IMR-90 (cell line): ENCODE measurements around the gene HDAC10. TPM values are rescaled to one million over a fixed set of nuclear protein-coding genes. Genes with fewer than 3 reads are reported as not detected.
A peak's percentile ranks its signal among the peaks of the same experiment; 100 is the strongest.

Experiments used
- ATAC-seq: fragments of 200-7000 bp; cut with Tn5 transposase; 2 replicates; pipeline ENCODE4 v1.9.1; 2020; ENCODE audit warnings: low read depth, mild to moderate bottlenecking, moderate library complexity
- BruUV-seq: library from RNA; stranded (reverse); fragments of 400-500 nt; replicated peaks from 2 replicates; lab custom pipeline; 2021; lab: Mats Ljungman, UMichigan
- CTCF ChIA-PET: fragments of 300-600 bp; formaldehyde crosslinking; extraction: SDS; loops from one replicate; lab custom pipeline; 2021; ENCODE audit warnings: antibody characterized with exemption; lab: Yijun Ruan, JAX
- POLR2A ChIA-PET: fragments of 300-600 bp; sonication (Branson Sonifier 250); formaldehyde crosslinking; loops from one replicate; lab custom pipeline; 2022; ENCODE audit warnings: antibody characterized with exemption; ENCODE audit not compliant: unreplicated experiment; lab: Charles Lee
- DNase-seq: peaks from one replicate; pipeline ENCODE4 v3.0.0; 2013
- H2AFZ ChIP-seq: replicated peaks from 2 replicates; pipeline ENCODE3; 2013; ENCODE audit warnings: low read length, mild to moderate bottlenecking; ENCODE audit not compliant: poor library complexity
- H2AK5ac ChIP-seq: 2 replicates; pipeline ENCODE4 v1.6.1; 2013; ENCODE audit warnings: low read depth, low read length, inconsistent platforms
- H2AK9ac ChIP-seq: replicated peaks from 2 replicates; pipeline ENCODE3; 2013; ENCODE audit warnings: mild to moderate bottlenecking, low read depth, low read length, moderate library complexity; ENCODE audit not compliant: poor library complexity
- H2BK120ac ChIP-seq: 2 replicates; pipeline ENCODE4 v1.6.1; 2013; ENCODE audit warnings: low read depth, low read length, inconsistent platforms
- H2BK15ac ChIP-seq: 3 replicates; pipeline ENCODE4 v1.6.1; 2013; ENCODE audit warnings: low read depth, low read length, inconsistent platforms
- H2BK20ac ChIP-seq: 2 replicates; pipeline ENCODE4 v1.6.1; 2013; ENCODE audit warnings: low read depth, mild to moderate bottlenecking, inconsistent platforms, low read length, moderate library complexity
- H2BK5ac ChIP-seq: 2 replicates; pipeline ENCODE4 v1.6.1; 2013; ENCODE audit warnings: mild to moderate bottlenecking, low read depth, low read length, inconsistent platforms; ENCODE audit not compliant: poor library complexity, severe bottlenecking
- H3K14ac ChIP-seq: replicated peaks from 2 replicates; pipeline ENCODE4 v1.6.1; 2013; ENCODE audit warnings: low read depth, low read length, inconsistent platforms
- H3K18ac ChIP-seq: 2 replicates; pipeline ENCODE4 v1.6.1; 2013; ENCODE audit warnings: low read depth, low read length, control low read depth
- H3K23ac ChIP-seq: 2 replicates; pipeline ENCODE4 v1.6.1; 2013; ENCODE audit warnings: low read depth, low read length, inconsistent platforms
- H3K27ac ChIP-seq: 2 replicates; pipeline ENCODE4 v1.5.1; 2013; ENCODE audit warnings: mild to moderate bottlenecking, control low read depth, low read length; ENCODE audit not compliant: insufficient read depth
- H3K27me3 ChIP-seq: 2 replicates; pipeline ENCODE4 v1.6.1; 2013; ENCODE audit warnings: low read length; ENCODE audit not compliant: control insufficient read depth, insufficient read depth
- H3K36me3 ChIP-seq: 2 replicates; pipeline ENCODE4 v1.6.1; 2013; ENCODE audit warnings: low read length, mixed read lengths; ENCODE audit not compliant: control insufficient read depth, insufficient read depth
- H3K4ac ChIP-seq: 2 replicates; pipeline ENCODE4 v1.6.1; 2013; ENCODE audit warnings: low read depth, low read length, inconsistent platforms
- H3K4me1 ChIP-seq: 2 replicates; pipeline ENCODE4 v1.6.1; 2013; ENCODE audit warnings: low read length, mixed read lengths; ENCODE audit not compliant: control insufficient read depth, insufficient read depth
- H3K4me2 ChIP-seq: 2 replicates; pipeline ENCODE4 v1.6.1; 2013; ENCODE audit warnings: low read depth, mild to moderate bottlenecking, control low read depth, low read length, moderate library complexity
- H3K4me3 ChIP-seq: 2 replicates; pipeline ENCODE4 v1.5.1; 2013; ENCODE audit warnings: low read depth, mild to moderate bottlenecking, control low read depth, low read length, moderate library complexity; ENCODE audit not compliant: insufficient read depth
- H3K56ac ChIP-seq: 2 replicates; pipeline ENCODE4 v1.6.1; 2013; ENCODE audit warnings: low read length, inconsistent platforms; ENCODE audit not compliant: insufficient read depth; ENCODE audit errors: extremely low read depth
- H3K79me1 ChIP-seq, 2 experiments: 2 replicates each; pipeline ENCODE4 v1.6.1; 2013; ENCODE audit warnings: low read length in 2 of 2, inconsistent platforms in 1 of 2, low read depth in 1 of 2
- H3K9ac ChIP-seq: 2 replicates; pipeline ENCODE4 v1.6.1; 2013; ENCODE audit warnings: low read depth, low read length, control low read depth
- H3K9me1 ChIP-seq: 2 replicates; pipeline ENCODE4 v1.6.1; 2013; ENCODE audit warnings: low read length, inconsistent platforms; ENCODE audit not compliant: insufficient read depth
- H3K9me3 ChIP-seq: 2 replicates; pipeline ENCODE4 v1.6.1; 2013; ENCODE audit warnings: low read length; ENCODE audit not compliant: control insufficient read depth, insufficient read depth
- H4K20me1 ChIP-seq: 2 replicates; pipeline ENCODE4 v1.6.1; 2013; ENCODE audit warnings: low read length, inconsistent platforms; ENCODE audit not compliant: insufficient read depth
- H4K5ac ChIP-seq: 2 replicates; pipeline ENCODE4 v1.6.1; 2013; ENCODE audit warnings: mild to moderate bottlenecking, low read depth, low read length, control low read depth
- H4K8ac ChIP-seq, 2 experiments: 2 replicates each; pipeline ENCODE4 v1.6.1; 2013; ENCODE audit warnings: low read depth in 2 of 2, low read length in 2 of 2, control low read depth in 1 of 2, inconsistent platforms in 1 of 2
- H4K91ac ChIP-seq: 2 replicates; pipeline ENCODE4 v1.6.1; 2013; ENCODE audit warnings: low read depth, low read length, inconsistent platforms; ENCODE audit not compliant: insufficient read depth
- CHD1 ChIP-seq: IDR thresholded peaks from 2 replicates; pipeline ENCODE4 v1.6.1; 2012; ENCODE audit warnings: low read depth, low read length, improper control_type of control experiment
- MAFK ChIP-seq: IDR thresholded peaks from 2 replicates; pipeline ENCODE4 v1.6.1; 2012; ENCODE audit warnings: low read depth, low read length, improper control_type of control experiment
- MAZ ChIP-seq: IDR thresholded peaks from 2 replicates; pipeline ENCODE4 v1.6.1; 2012; ENCODE audit warnings: low read depth, mild to moderate bottlenecking, low read length, improper control_type of control experiment, moderate library complexity, borderline replicate concordance
- MXI1 ChIP-seq: IDR thresholded peaks from 2 replicates; pipeline ENCODE4 v1.6.1; 2012; ENCODE audit warnings: low read depth, mild to moderate bottlenecking, low read length, moderate library complexity, borderline replicate concordance
- POLR2A ChIP-seq: IDR thresholded peaks from 2 replicates; pipeline ENCODE4 v1.6.1; 2012; ENCODE audit warnings: mild to moderate bottlenecking, low read depth, low read length
- RFX5 ChIP-seq: IDR thresholded peaks from 2 replicates; pipeline ENCODE4 v1.8.0; 2012; ENCODE audit warnings: low read depth, mild to moderate bottlenecking, low read length, moderate library complexity
- SMC3 ChIP-seq: fragments of 150-350 bp; IDR thresholded peaks from 2 replicates; pipeline ENCODE4 v1.6.1; 2016; ENCODE audit warnings: low read depth, mild to moderate bottlenecking, antibody characterized with exemption, low read length, moderate library complexity
- WGBS, 2 experiments: methylation state at CpG; one replicate each; pipeline versions ENCODE4 v1.1.5 to v1.1.7; 2013; ENCODE audit warnings: missing lambda C conversion rate in 2 of 2; ENCODE audit not compliant: insufficient read length in 1 of 2; ENCODE audit errors: extremely low coverage in 2 of 2; 5-methylcytosine and 5-hydroxymethylcytosine counted together
- dilution Hi-C: fragments of 300-500 bp; cut with HindIII; formaldehyde crosslinking; loops from one replicate; pipeline ENCODE4 v1.14.3; 2018; ENCODE audit warnings: low sequenced_read_pairs; ENCODE audit not compliant: unreplicated experiment
- in situ Hi-C: fragments of 300-500 bp; cut with MboI; formaldehyde crosslinking; loops from 3 replicates; pipeline ENCODE4 v1.14.3; 2019; ENCODE audit warnings: low sequenced_read_pairs, inconsistent platforms, mixed read lengths
- intact Hi-C: fragments of 100-400 bp; cut with micrococcal nuclease; formaldehyde crosslinking; loops from 2 replicates; pipeline ENCODE4 v1.10.0; 2022
- polyA plus RNA-seq, 3 experiments: library from polyadenylated mRNA; depleted of rRNA; stranded (reverse); fragments of >200 nt; gene quantifications; 2 replicates each; pipeline ENCODE4 v1.2.3, GENCODE V29; 2012; ENCODE audit warnings: low replicate concordance in 1 of 3
- total RNA-seq: library from RNA; depleted of rRNA; stranded (reverse); fragments of >200 nt; gene quantifications from 2 replicates; pipeline ENCODE4 v1.2.3, GENCODE V29; 2012
- TF ChIP-seq, protein P1 (sequence below): fragments of 150-350 bp; IDR thresholded peaks from 2 replicates; pipeline ENCODE4 v1.6.1; 2017; ENCODE audit warnings: mild to moderate bottlenecking, antibody characterized with exemption, low read length, low read depth

Gene HDAC10
- total and polyA plus RNA-seq, 2 of the 4 experiments (the other 2 are of a cell fraction): 3.9 to 35.7 TPM

DNA sequence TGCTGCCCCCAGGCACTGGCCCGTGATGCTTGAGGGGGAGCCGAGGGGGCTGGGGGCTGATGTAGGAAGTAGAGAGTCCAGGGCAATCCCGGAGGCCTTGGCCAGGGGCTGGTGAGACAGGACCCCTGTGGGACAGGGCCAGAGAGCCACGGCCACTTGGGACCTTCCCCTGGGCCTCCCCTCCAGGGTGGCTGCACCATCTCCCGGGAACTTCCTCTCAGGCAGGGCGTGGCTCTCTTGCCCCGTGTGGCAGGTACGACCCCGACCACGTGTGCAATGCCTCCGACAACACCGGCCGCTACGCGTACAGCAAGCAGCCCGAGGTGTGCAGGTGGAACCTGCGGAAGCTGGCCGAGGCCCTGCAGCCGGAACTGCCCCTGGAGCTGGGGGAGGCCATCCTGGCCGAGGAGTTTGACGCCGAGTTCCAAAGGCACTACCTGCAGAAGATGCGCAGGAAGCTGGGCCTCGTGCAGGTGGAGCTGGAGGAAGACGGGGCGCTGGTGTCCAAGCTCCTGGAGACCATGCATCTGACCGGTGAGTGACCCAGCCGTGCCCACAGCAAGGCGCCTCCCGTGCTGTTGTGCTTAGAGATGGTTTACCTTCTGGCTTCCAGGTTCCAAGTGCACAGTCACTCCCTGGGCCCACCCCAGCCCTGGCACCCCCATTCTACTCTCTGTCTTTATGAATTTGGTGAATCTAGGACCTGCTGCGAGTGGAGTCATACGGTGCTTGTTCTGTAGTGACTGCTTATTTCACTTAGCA lies 40.5 kb downstream of the HDAC10 start:
- Histone ChIP-seq H2AK5ac (no peak overlapping the region), H2AK9ac (no peak overlapping the region), H3K36me3 (peaks cover 47% of the 10 kb centered on the region), H2AFZ (peak overlapping the region; percentile 35), H4K5ac (no peak overlapping the region), H4K91ac (no peak overlapping the region), H2BK20ac (no peak overlapping the region), H4K8ac (no peak overlapping the region), H3K56ac (no peak overlapping the region), H3K27ac (no peak overlapping the region), H3K27me3 (no peaks in the 10 kb centered on the region), H3K9me1 (peaks cover 3% of the 10 kb centered on the region; the same call in 1 of the 2 replicates), H3K79me1 (peaks cover 16 to 72% of the 10 kb centered on the region in 2 experiments), H3K4ac (no peak overlapping the region), H3K23ac (no peak overlapping the region), H3K4me2 (no peak overlapping the region), H3K4me1 (no peaks in the 10 kb centered on the region), H4K20me1 (peaks cover 63% of the 10 kb centered on the region), H3K14ac (no peak overlapping the region), H3K18ac (no peak overlapping the region), H3K4me3 (no peak overlapping the region), H2BK15ac (no peak overlapping the region), H3K9me3 (no peaks in the 10 kb centered on the region), H2BK5ac (no peak overlapping the region), H3K9ac (no peak overlapping the region), H2BK120ac (no peak overlapping the region)
- DNase-seq: no peak
- BruUV-seq: no TSS peak
- ATAC-seq: no peak
- ChIA-PET POLR2A (no interaction called here), CTCF (no interaction called here)
- 94% methylated on average over 12 of the region's 32 CpGs; no CpG with 5 or more reads in 1 of the 2 experiments for WGBS, 2 experiments
- intact Hi-C loops: no loop called here
- dilution Hi-C loops: no loop called here
- in situ Hi-C loops: loop anchor here (5.0 to 25.0 kb wide), 3 partner anchors 63 to 398 kb away; no protein-coding TSS in a partner anchor
- no peak for TF ChIP-seq MAFK
- TF ChIP-seq MAZ: no peak
- TF ChIP-seq RFX5: no peak
- no peak for TF ChIP-seq CHD1
- no peak for TF ChIP-seq POLR2A
- no peak for TF ChIP-seq SMC3
- TF ChIP-seq MXI1: no peak
- TF ChIP-seq, protein P1, sequence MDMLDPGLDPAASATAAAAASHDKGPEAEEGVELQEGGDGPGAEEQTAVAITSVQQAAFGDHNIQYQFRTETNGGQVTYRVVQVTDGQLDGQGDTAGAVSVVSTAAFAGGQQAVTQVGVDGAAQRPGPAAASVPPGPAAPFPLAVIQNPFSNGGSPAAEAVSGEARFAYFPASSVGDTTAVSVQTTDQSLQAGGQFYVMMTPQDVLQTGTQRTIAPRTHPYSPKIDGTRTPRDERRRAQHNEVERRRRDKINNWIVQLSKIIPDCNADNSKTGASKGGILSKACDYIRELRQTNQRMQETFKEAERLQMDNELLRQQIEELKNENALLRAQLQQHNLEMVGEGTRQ: no peak
